B cell (primary cell): ENCODE measurements around the gene PSMD12. TPM values are rescaled to one million over a fixed set of nuclear protein-coding genes. Genes with fewer than 3 reads are reported as not detected.

Experiments used
- ATAC-seq: fragments of 200-7000 bp; cut with Tn5 transposase; one replicate; pipeline ENCODE4 v1.10.0; 2021; ENCODE audit warnings: low read depth, mild to moderate bottlenecking, moderate number of reproducible peaks, moderate library complexity
- CTCF ChIA-PET: fragments of 350-600 bp; sonication (Branson Sonifier 250); formaldehyde crosslinking; loops from one replicate; lab custom pipeline; 2021; ENCODE audit warnings: antibody characterized with exemption, inconsistent platforms; lab: Charles Lee
- POLR2A ChIA-PET: fragments of 350-600 bp; sonication (Branson Sonifier 250); formaldehyde crosslinking; loops from one replicate; lab custom pipeline; 2021; ENCODE audit warnings: antibody characterized with exemption; lab: Charles Lee
- DNase-seq: peaks from one replicate; pipeline ENCODE4 v3.0.0; 2013
- H2AFZ ChIP-seq: 2 replicates; pipeline ENCODE4 v1.6.1; 2012; ENCODE audit warnings: mild to moderate bottlenecking, low read depth, low read length; ENCODE audit not compliant: insufficient read depth, poor library complexity, severe bottlenecking
- H3K27ac ChIP-seq, 2 donors: 1 replicate in 1 of 2; 2 replicates in 1 of 2; pipeline ENCODE4 v1.5.1; 2012 to 2013; ENCODE audit warnings: low read length in 2 of 2, mild to moderate bottlenecking in 2 of 2, moderate library complexity in 1 of 2
- H3K27me3 ChIP-seq, 4 experiments: fragments of 200-600 bp in 1 of 4; sonication (generic) in 1 of 4; replicated peaks in 1 of 4; 1 replicate in 2 of 4; 2 replicates in 2 of 4; pipeline versions ENCODE4 v1.6.1 to v1.7.0; 2013 to 2016; ENCODE audit warnings: low read length in 3 of 4, mild to moderate bottlenecking in 2 of 4, mixed read lengths in 1 of 4, moderate library complexity in 1 of 4; ENCODE audit not compliant: insufficient read depth in 4 of 4, control insufficient read depth in 3 of 4; ENCODE audit errors: control extremely low read depth in 1 of 4
- H3K36me3 ChIP-seq, 2 experiments: replicated peaks in 1 of 2; 1 replicate in 1 of 2; 2 replicates in 1 of 2; pipeline versions ENCODE4 v1.6.1 to v1.7.1; 2013; ENCODE audit warnings: low read length in 1 of 2; ENCODE audit not compliant: insufficient read depth in 2 of 2, control insufficient read depth in 1 of 2; ENCODE audit errors: control extremely low read depth in 1 of 2, extremely low read depth in 1 of 2
- H3K4me1 ChIP-seq, 2 donors: fragments of 200-600 bp in 1 of 2; sonication (generic) in 1 of 2; 1 replicate in 1 of 2; 2 replicates in 1 of 2; pipeline versions ENCODE4 v1.5.1 to v1.6.1; 2013 to 2017; ENCODE audit warnings: low read length in 2 of 2; ENCODE audit not compliant: control insufficient read depth in 2 of 2, insufficient read depth in 2 of 2
- H3K4me2 ChIP-seq: replicated peaks from 2 replicates; pipeline ENCODE3; 2012; ENCODE audit warnings: mild to moderate bottlenecking, low read depth, low read length; ENCODE audit not compliant: poor library complexity, severe bottlenecking
- H3K4me3 ChIP-seq, 5 experiments: fragments of 200-600 bp in 1 of 5; sonication (generic) in 1 of 5; 1 replicate in 3 of 5; 2 replicates in 2 of 5; pipeline versions ENCODE4 v1.5.1 to v1.7.0; 2011 to 2016; ENCODE audit warnings: low read length in 4 of 5, mild to moderate bottlenecking in 4 of 5, low read depth in 2 of 5, control low read depth in 1 of 5, moderate library complexity in 1 of 5; ENCODE audit not compliant: insufficient read depth in 1 of 5; ENCODE audit errors: control extremely low read depth in 1 of 5, extremely low read depth in 1 of 5
- H3K79me2 ChIP-seq: fragments of 200-600 bp; sonication (generic); one replicate; pipeline ENCODE4 v1.6.0; 2016; ENCODE audit warnings: low read length; ENCODE audit not compliant: control insufficient read depth, insufficient read depth
- H3K9ac ChIP-seq: fragments of 200-600 bp; sonication (generic); 2 replicates; pipeline ENCODE4 v1.6.1; 2017; ENCODE audit warnings: mild to moderate bottlenecking, low read length, moderate library complexity
- H3K9me3 ChIP-seq, 3 donors: one replicate each; pipeline versions ENCODE4 v1.6.1 to v1.7.1; 2013; ENCODE audit warnings: low read length in 2 of 3; ENCODE audit not compliant: control insufficient read depth in 2 of 3, insufficient read depth in 1 of 3; ENCODE audit errors: control extremely low read depth in 1 of 3
- H4K20me1 ChIP-seq: 2 replicates; pipeline ENCODE4 v1.6.0; 2012; ENCODE audit warnings: mild to moderate bottlenecking, low read length; ENCODE audit not compliant: insufficient read depth, control insufficient read depth, poor library complexity, severe bottlenecking
- H3K27ac Mint-ChIP-seq: one replicate; pipeline ENCODE4 v1.8.0; 2021; ENCODE audit warnings: mixed read lengths
- H3K27me3 Mint-ChIP-seq: one replicate; pipeline ENCODE4 v1.8.0; 2021; ENCODE audit warnings: mixed read lengths
- H3K4me1 Mint-ChIP-seq: one replicate; pipeline ENCODE4 v1.8.0; 2021; ENCODE audit warnings: mixed read lengths
- H3K4me3 Mint-ChIP-seq: one replicate; pipeline ENCODE4 v1.8.0; 2021; ENCODE audit warnings: mixed read lengths
- H3K9me3 Mint-ChIP-seq: one replicate; pipeline ENCODE4 v1.8.0; 2022; ENCODE audit warnings: mixed read lengths; ENCODE audit not compliant: insufficient read depth
- CTCF ChIP-seq: fragments of 200-600 bp; IDR thresholded peaks from one replicate; pipeline ENCODE4 v1.8.0; 2022; ENCODE audit warnings: antibody characterized with exemption, mild to moderate bottlenecking
- EZH2 ChIP-seq: IDR thresholded peaks from 2 replicates; pipeline ENCODE4 v1.6.1; 2012; ENCODE audit warnings: borderline replicate concordance, low read depth, mild to moderate bottlenecking, moderate library complexity, low read length; ENCODE audit not compliant: insufficient read depth, poor library complexity, severe bottlenecking
- WGBS: methylation state at CpG from one replicate; pipeline ENCODE4 v1.1.5; 2013; ENCODE audit warnings: missing lambda C conversion rate; ENCODE audit not compliant: insufficient coverage; 5-methylcytosine and 5-hydroxymethylcytosine counted together
- intact Hi-C: fragments of 100-400 bp; cut with micrococcal nuclease; formaldehyde crosslinking; loops from one replicate; pipeline ENCODE4 v1.10.0; 2022
- polyA plus RNA-seq: library from polyadenylated mRNA; depleted of rRNA; stranded (reverse); fragments of >200 nt; gene quantifications from 2 replicates; pipeline ENCODE4 v1.2.3, GENCODE V29; 2012
- total RNA-seq, 2 donors: library from RNA; stranded (reverse); fragments of 120-200 nt in 1 of 2; gene quantifications; 1 replicate in 1 of 2; 2 replicates in 1 of 2; pipeline versions ENCODE4 v1.2.3 to v1.2.4, GENCODE V29; 2013 to 2022

PSMD12 gene
- total and polyA plus RNA-seq, 2 donors (not counting 1 experiment from before 2014, with no cell fraction given): 6.4 to 36.7 TPM

GRCh38 chr17:67414130-67414529 lies 47.8 kb upstream of the PSMD12 start:
- no peak overlapping the region for H3K4me2 ChIP-seq
- H3K27me3 ChIP-seq: no peaks in the 10 kb centered on the region
- TF ChIP-seq CTCF: no peak
- DNase-seq (no peak), ATAC-seq (no peak)
- no peak overlapping the region for H3K4me3 ChIP-seq
- H3K4me1 ChIP-seq: no peaks in the 10 kb centered on the region
- intact Hi-C loops: no loop called here
- Mint-ChIP-seq H3K27me3 (no peaks in the 10 kb centered on the region), H3K4me3 (no peak overlapping the region), H3K27ac (no peak overlapping the region), H3K4me1 (peaks cover 5% of the 10 kb centered on the region), H3K9me3 (peaks cover 2% of the 10 kb centered on the region)
- no peak overlapping the region for H2AFZ ChIP-seq
- no CpG with 5 or more reads among the region's 1 CpG for WGBS
- no peaks in the 10 kb centered on the region for H3K36me3 ChIP-seq
- no peaks in the 10 kb centered on the region for H4K20me1 ChIP-seq
- peaks cover 9% of the 10 kb centered on the region for H3K79me2 ChIP-seq
- ChIA-PET POLR2A (no interaction called here), CTCF (no interaction called here)
- H3K9me3 ChIP-seq: peaks cover 0 to 7% (median 4%) of the 10 kb centered on the region in 3 donors
- H3K9ac ChIP-seq: no peak overlapping the region
- H3K27ac ChIP-seq: no peak overlapping the region

- Histone ChIP-seq H2AFZ (no peak overlapping the region), H3K9me3 (peaks cover 0 to 7% (median 4%) of the 10 kb centered on the region in 3 donors)
- DNase-seq: no peak
Measured at GRCh38 chr17:67413388-67413787, 47.0 kb upstream of the PSMD12 start.

More at GRCh38 chr17:67413388-67413787, 47.0 kb upstream of the PSMD12 start:
- Histone ChIP-seq H3K4me1 (no peaks in the 10 kb centered on the region), H3K4me3 (no peak overlapping the region), H3K4me2 (no peak overlapping the region), H3K36me3 (no peaks in the 10 kb centered on the region), H3K9ac (no peak overlapping the region), H3K27ac (no peak overlapping the region), H3K27me3 (no peaks in the 10 kb centered on the region), H4K20me1 (no peaks in the 10 kb centered on the region), H3K79me2 (peaks cover 9% of the 10 kb centered on the region)
- Mint-ChIP-seq H3K4me3 (no peak overlapping the region), H3K9me3 (peaks cover 2% of the 10 kb centered on the region), H3K27me3 (no peaks in the 10 kb centered on the region), H3K27ac (no peak overlapping the region), H3K4me1 (peaks cover 6% of the 10 kb centered on the region)
- ChIA-PET CTCF (no interaction called here), POLR2A (no interaction called here)
- WGBS: 100% methylated on average over 3 of the region's 5 CpGs
- TF ChIP-seq EZH2: no peak
- no peak for TF ChIP-seq CTCF
- intact Hi-C loops: no loop called here
- no peak for ATAC-seq
